Chondrocyte (in vitro differentiated cells): ENCODE data around the gene GSAP. TPM values are rescaled to one million over a fixed set of nuclear protein-coding genes. Genes with fewer than 3 reads are reported as not detected.

ENCODE experiments used
- DNase-seq: peaks from one replicate; pipeline ENCODE4 v3.0.0; 2021; ENCODE audit warnings: mixed read lengths, low spot score
- H3K27ac Mint-ChIP-seq: one replicate; pipeline ENCODE4 v1.8.0; 2021; ENCODE audit warnings: mild to moderate bottlenecking, moderate library complexity, mixed read lengths; ENCODE audit not compliant: unreplicated experiment
- H3K27me3 Mint-ChIP-seq: 2 replicates; pipeline ENCODE4 v1.8.0; 2021; ENCODE audit warnings: low read depth, mixed read lengths
- H3K36me3 Mint-ChIP-seq: 2 replicates; pipeline ENCODE4 v1.8.0; 2021; ENCODE audit warnings: low read depth, mixed read lengths
- H3K4me1 Mint-ChIP-seq: 2 replicates; pipeline ENCODE4 v1.8.0; 2021; ENCODE audit warnings: low read depth, mild to moderate bottlenecking, mixed read lengths
- H3K4me3 Mint-ChIP-seq: one replicate; pipeline ENCODE4 v1.8.0; 2021; ENCODE audit warnings: mild to moderate bottlenecking, moderate library complexity, mixed read lengths; ENCODE audit not compliant: unreplicated experiment
- H3K9me3 Mint-ChIP-seq: 2 replicates; pipeline ENCODE4 v1.8.0; 2021; ENCODE audit warnings: low read depth, mixed read lengths
- CTCF ChIP-seq: fragments of 200-600 bp; sonication (generic); IDR thresholded peaks from 2 replicates; pipeline ENCODE4 v1.5.0; 2021; ENCODE audit warnings: antibody characterized with exemption, mild to moderate bottlenecking, moderate library complexity
- total RNA-seq: library from RNA; stranded (reverse); gene quantifications from 3 replicates; pipeline ENCODE4 v1.2.1, GENCODE V29; 2021

The GSAP gene
- total RNA-seq, 1 donor from 2014 or later, result 1.9 TPM

GRCh38 chr7:77318019-77318418, 98.1 kb downstream of the GSAP start:
- Mint-ChIP-seq H3K36me3 (peaks cover 4% of the 10 kb centered on the region), H3K4me1 (peaks cover under 1% of the 10 kb centered on the region), H3K4me3 (no peak overlapping the region), H3K27me3 (no peaks in the 10 kb centered on the region), H3K9me3 (peaks cover 5% of the 10 kb centered on the region), H3K27ac (no peak overlapping the region)
- no peak for DNase-seq
- TF ChIP-seq CTCF, result no peak

- DNase-seq, result no peak
- Mint-ChIP-seq H3K27me3 (no peaks in the 10 kb centered on the region), H3K9me3 (peaks cover 5% of the 10 kb centered on the region), H3K36me3 (peaks cover 2% of the 10 kb centered on the region), H3K27ac (no peak overlapping the region), H3K4me3 (no peak overlapping the region), H3K4me1 (peaks cover 8% of the 10 kb centered on the region)
- TF ChIP-seq CTCF, result no peak
Measured at GRCh38 chr7:77316219-77316978, 99.8 kb downstream of the GSAP start.

GRCh38 chr7:77315182-77315591, 101.0 kb downstream of the GSAP start:
- no peak overlapping the region for H3K27ac Mint-ChIP-seq
- peaks cover 8% of the 10 kb centered on the region for H3K4me1 Mint-ChIP-seq
- no peak for TF ChIP-seq CTCF
- no peak overlapping the region for H3K4me3 Mint-ChIP-seq
- H3K9me3 Mint-ChIP-seq, result peaks cover 5% of the 10 kb centered on the region
- peaks cover 2% of the 10 kb centered on the region for H3K36me3 Mint-ChIP-seq
- H3K27me3 Mint-ChIP-seq, result no peaks in the 10 kb centered on the region
- DNase-seq, result no peak

- H3K36me3 Mint-ChIP-seq, result peaks cover 2% of the 10 kb centered on the region
- H3K27ac Mint-ChIP-seq, result no peak overlapping the region
- peaks cover 8% of the 10 kb centered on the region for H3K4me1 Mint-ChIP-seq
- no peak overlapping the region for H3K4me3 Mint-ChIP-seq
- H3K9me3 Mint-ChIP-seq, result no peaks in the 10 kb centered on the region
- TF ChIP-seq CTCF, result no peak
- DNase-seq, result no peak
- H3K27me3 Mint-ChIP-seq, result no peaks in the 10 kb centered on the region
Measured at GRCh38 chr7:77313876-77314480, 102.2 kb downstream of the GSAP start.

GRCh38 chr7:77313085-77313484, 103.1 kb downstream of the GSAP start:
- Mint-ChIP-seq H3K36me3 (peaks cover 2% of the 10 kb centered on the region), H3K9me3 (no peaks in the 10 kb centered on the region), H3K27me3 (no peaks in the 10 kb centered on the region), H3K27ac (no peak overlapping the region), H3K4me3 (no peak overlapping the region), H3K4me1 (peaks cover 8% of the 10 kb centered on the region)
- TF ChIP-seq CTCF, result no peak
- no peak for DNase-seq
